ENCODE data around the gene BPGM.

BPGM gene

GRCh38 chr7:134648456-134648855 is 1.8 kb downstream of the BPGM start:
- Histone ChIP-seq H3K9ac (ENCODE audit: low read length) (no peak overlapping the region), H3K9me3 (ENCODE audit: low read length) (no peaks in the 10 kb centered on the region), H2AFZ (ENCODE audit: low read length) (no peak overlapping the region), H3K36me3 (ENCODE audit: insufficient read depth, low read length) (no peaks in the 10 kb centered on the region), H3K9me2 (ENCODE audit: low read depth, low read length) (no peaks in the 10 kb centered on the region), H3K4me1 (ENCODE audit: insufficient read depth, low read length, severe bottlenecking) (peaks cover 46% of the 10 kb centered on the region), H4K20me1 (ENCODE audit: insufficient read depth, low read length) (no peaks in the 10 kb centered on the region), H3K4me3 (ENCODE audit: low read depth, low read length, poor library complexity, severe bottlenecking) (no peak overlapping the region), H3F3A (ENCODE audit: insufficient read depth, low read length) (no peaks in the 10 kb centered on the region), H3K27ac (ENCODE audit: low read depth, low read length, poor library complexity, severe bottlenecking) (peak overlapping the region; percentile 8), H3K4me2 (ENCODE audit: low read length) (peak overlapping the region; percentile 13; the same call in 1 of the 2 replicates), H3K27me3 (ENCODE audit: insufficient read depth, low read length) (no peaks in the 10 kb centered on the region), H3K79me2 (ENCODE audit: insufficient read depth, low read length) (no peaks in the 10 kb centered on the region)
- TF ChIP-seq EZH2 (IDR thresholded peaks at IDR 0.05; ENCODE audit: borderline replicate concordance, low read length): no peak
- TF ChIP-seq, protein P1, sequence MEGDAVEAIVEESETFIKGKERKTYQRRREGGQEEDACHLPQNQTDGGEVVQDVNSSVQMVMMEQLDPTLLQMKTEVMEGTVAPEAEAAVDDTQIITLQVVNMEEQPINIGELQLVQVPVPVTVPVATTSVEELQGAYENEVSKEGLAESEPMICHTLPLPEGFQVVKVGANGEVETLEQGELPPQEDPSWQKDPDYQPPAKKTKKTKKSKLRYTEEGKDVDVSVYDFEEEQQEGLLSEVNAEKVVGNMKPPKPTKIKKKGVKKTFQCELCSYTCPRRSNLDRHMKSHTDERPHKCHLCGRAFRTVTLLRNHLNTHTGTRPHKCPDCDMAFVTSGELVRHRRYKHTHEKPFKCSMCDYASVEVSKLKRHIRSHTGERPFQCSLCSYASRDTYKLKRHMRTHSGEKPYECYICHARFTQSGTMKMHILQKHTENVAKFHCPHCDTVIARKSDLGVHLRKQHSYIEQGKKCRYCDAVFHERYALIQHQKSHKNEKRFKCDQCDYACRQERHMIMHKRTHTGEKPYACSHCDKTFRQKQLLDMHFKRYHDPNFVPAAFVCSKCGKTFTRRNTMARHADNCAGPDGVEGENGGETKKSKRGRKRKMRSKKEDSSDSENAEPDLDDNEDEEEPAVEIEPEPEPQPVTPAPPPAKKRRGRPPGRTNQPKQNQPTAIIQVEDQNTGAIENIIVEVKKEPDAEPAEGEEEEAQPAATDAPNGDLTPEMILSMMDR (IDR thresholded peaks at IDR 0.05; ENCODE audit: low read length): no peak

- H3K4me1 ChIP-seq (ENCODE audit: insufficient read depth, low read length, severe bottlenecking): peaks cover 46% of the 10 kb centered on the region
- no peak overlapping the region for H3K4me2 ChIP-seq (ENCODE audit: low read length)
Observed at GRCh38 chr7:134649226-134649775, 2.6 kb downstream of the BPGM start.

GRCh38 chr7:134651991-134652390 is 5.3 kb downstream of the BPGM start:
- no peaks in the 10 kb centered on the region for H3K36me3 ChIP-seq (ENCODE audit: insufficient read depth, low read length)
- H3K4me3 ChIP-seq (ENCODE audit: low read depth, low read length, poor library complexity, severe bottlenecking): no peak overlapping the region
- no peaks in the 10 kb centered on the region for H3F3A ChIP-seq (ENCODE audit: insufficient read depth, low read length)
- H3K9me2 ChIP-seq (ENCODE audit: low read depth, low read length): no peaks in the 10 kb centered on the region
- no peak overlapping the region for H3K27ac ChIP-seq (ENCODE audit: low read depth, low read length, poor library complexity, severe bottlenecking)
- no peak overlapping the region for H2AFZ ChIP-seq (ENCODE audit: low read length)
- H3K4me1 ChIP-seq (ENCODE audit: insufficient read depth, low read length, severe bottlenecking): peaks cover 34% of the 10 kb centered on the region
- H3K9ac ChIP-seq (ENCODE audit: low read length): no peak overlapping the region
- H3K9me3 ChIP-seq (ENCODE audit: low read length): peaks cover 3% of the 10 kb centered on the region; the same call in 1 of the 2 replicates
- no peak overlapping the region for H3K4me2 ChIP-seq (ENCODE audit: low read length)
- no peaks in the 10 kb centered on the region for H3K27me3 ChIP-seq (ENCODE audit: insufficient read depth, low read length)
- H4K20me1 ChIP-seq (ENCODE audit: insufficient read depth, low read length): no peaks in the 10 kb centered on the region
- TF ChIP-seq, protein P1 (IDR thresholded peaks at IDR 0.05; ENCODE audit: low read length): no peak
- TF ChIP-seq EZH2 (IDR thresholded peaks at IDR 0.05; ENCODE audit: borderline replicate concordance, low read length): no peak
- no peaks in the 10 kb centered on the region for H3K79me2 ChIP-seq (ENCODE audit: insufficient read depth, low read length)

More at GRCh38 chr7:134649226-134649775, 2.6 kb downstream of the BPGM start:
- Histone ChIP-seq H3K27ac (ENCODE audit: low read depth, low read length, poor library complexity, severe bottlenecking) (peak overlapping the region; percentile 8), H3K27me3 (ENCODE audit: insufficient read depth, low read length) (no peaks in the 10 kb centered on the region), H4K20me1 (ENCODE audit: insufficient read depth, low read length) (no peaks in the 10 kb centered on the region), H3F3A (ENCODE audit: insufficient read depth, low read length) (no peaks in the 10 kb centered on the region), H3K79me2 (ENCODE audit: insufficient read depth, low read length) (no peaks in the 10 kb centered on the region), H3K9ac (ENCODE audit: low read length) (no peak overlapping the region), H3K4me3 (ENCODE audit: low read depth, low read length, poor library complexity, severe bottlenecking) (no peak overlapping the region), H3K36me3 (ENCODE audit: insufficient read depth, low read length) (no peaks in the 10 kb centered on the region), H3K9me2 (ENCODE audit: low read depth, low read length) (no peaks in the 10 kb centered on the region), H2AFZ (ENCODE audit: low read length) (no peak overlapping the region), H3K9me3 (ENCODE audit: low read length) (no peaks in the 10 kb centered on the region)
- no peak for TF ChIP-seq EZH2 (IDR thresholded peaks at IDR 0.05; ENCODE audit: borderline replicate concordance, low read length)
- TF ChIP-seq, protein P1 (IDR thresholded peaks at IDR 0.05; ENCODE audit: low read length): no peak
